GM21360 (cell line): ENCODE measurements around the gene ZIC1.

Source experiments
- ATAC-seq: cut with Tn5 transposase; IDR thresholded peaks from one replicate; pipeline ENCODE4 v1.9.1; 2021; ENCODE audit warnings: mild to moderate bottlenecking, moderate library complexity; ENCODE audit not compliant: unreplicated experiment

ZIC1 gene

GRCh38 chr3:147409143-147410115, at the start of gene ZIC1:
Gene ZIC1, plus strand, starts transcription at chr3:147409365. Its CDS starts 748 bp downstream, at chr3:147410113.
- ATAC-seq: no peak

GRCh38 chr3:147360051-147360439, 49.1 kb upstream of the ZIC1 start:
- no peak for ATAC-seq

- no peak for ATAC-seq
These were observed 48.3 kb upstream of the ZIC1 start for GRCh38 chr3:147360646-147361453.

GRCh38 chr3:147361454-147362420, 47.4 kb upstream of the ZIC1 start:
- peak; percentile 91 for ATAC-seq

GRCh38 chr3:147364771-147365170, 44.4 kb upstream of the ZIC1 start:
- ATAC-seq: no peak

- no peak for ATAC-seq
These were observed 43.7 kb upstream of the ZIC1 start for GRCh38 chr3:147365196-147366115.

GRCh38 chr3:147367676-147368075, 41.5 kb upstream of the ZIC1 start:
- no peak for ATAC-seq

- ATAC-seq: no peak
These were observed 41.0 kb upstream of the ZIC1 start for GRCh38 chr3:147368151-147368550.

- ATAC-seq: no peak
These were observed 40.5 kb upstream of the ZIC1 start for GRCh38 chr3:147368561-147369221.

GRCh38 chr3:147369231-147369630, 39.9 kb upstream of the ZIC1 start:
- no peak for ATAC-seq

GRCh38 chr3:147369661-147370123, 39.5 kb upstream of the ZIC1 start:
- no peak for ATAC-seq

- no peak for ATAC-seq
These were observed 38.8 kb upstream of the ZIC1 start for GRCh38 chr3:147370349-147370748.

- ATAC-seq: no peak
These were observed 38.0 kb upstream of the ZIC1 start for GRCh38 chr3:147371140-147371539.

GRCh38 chr3:147371771-147372340, 37.3 kb upstream of the ZIC1 start:
- no peak for ATAC-seq

- ATAC-seq: no peak
These were observed 36.6 kb upstream of the ZIC1 start for GRCh38 chr3:147372525-147373027.

GRCh38 chr3:147373301-147373700, 35.9 kb upstream of the ZIC1 start:
- ATAC-seq: no peak

GRCh38 chr3:147377412-147378367, 31.5 kb upstream of the ZIC1 start:
- no peak for ATAC-seq
